ENCODE results near the gene KDR. TPM values are rescaled to one million over a fixed set of nuclear protein-coding genes. Genes with fewer than 3 reads are reported as not detected.

The KDR gene
- total RNA-seq, 4 donors from 2014 or later: 24.7 to 66.9 (median 33.4) TPM

DNA sequence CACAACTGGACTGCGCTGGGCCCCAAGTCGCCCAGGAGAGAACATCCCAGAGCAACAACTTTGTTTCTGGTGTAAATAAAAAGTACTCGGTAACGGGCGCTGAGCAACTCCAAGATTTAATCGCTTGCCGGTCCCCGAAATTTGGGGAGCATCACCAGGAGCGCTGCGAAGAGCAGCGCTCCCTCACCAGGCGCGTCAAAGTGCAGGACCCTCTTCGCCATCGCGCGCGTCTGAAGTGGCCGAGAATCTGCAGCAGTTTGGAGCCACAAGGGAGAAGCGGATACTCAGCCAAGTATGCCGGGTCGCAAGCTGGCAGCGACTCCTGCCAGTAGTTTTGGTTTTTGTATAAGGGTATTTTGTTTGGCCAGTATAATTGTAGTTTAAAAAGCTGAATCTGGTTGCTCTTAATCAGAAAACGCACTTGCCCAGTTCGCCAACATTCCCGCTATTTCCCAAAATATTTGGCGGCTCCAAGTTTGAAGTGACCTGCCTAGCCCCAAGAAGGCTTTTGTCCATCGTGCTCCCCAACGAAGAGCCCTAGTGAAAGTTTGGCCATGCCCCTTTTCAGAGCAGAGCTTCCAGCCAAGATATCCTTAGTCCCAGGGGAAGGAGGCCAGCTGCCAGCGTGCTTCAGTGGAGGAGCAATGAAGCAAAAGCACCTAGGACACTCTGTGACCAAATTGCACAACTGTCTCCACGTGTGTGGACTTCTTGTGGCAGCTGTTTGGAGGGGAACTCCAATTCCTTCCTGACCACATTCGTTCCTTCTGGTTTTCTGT lies 557 bp upstream of the KDR start:
- TF ChIP-seq POLR2AphosphoS5 (IDR thresholded peaks at IDR 0.05) (no peak), CTCF (IDR thresholded peaks at IDR 0.05) (no peak), POLR2A (IDR thresholded peaks at IDR 0.05) (no peak), EP300 (IDR thresholded peaks at IDR 0.05) (no peak)
- Histone ChIP-seq H3K27me3 (peaks cover 13% of the 10 kb centered on the region), H3K9me3 (no peaks in the 10 kb centered on the region), H3K36me3 (no peaks in the 10 kb centered on the region), H3K4me1 (peaks cover 0 to 29% (median 0%) of the 10 kb centered on the region in 3 donors), H3K4me3 (peak overlapping the region; percentile 54 to 74), H3K27ac (peak overlapping the region in 3 of 4 donors; percentile 33 to 73 (median 56))
- 6% methylated on average over 9 of the region's 32 CpGs; no CpG with 5 or more reads in 1 of the 2 donors for WGBS, 2 donors (ENCODE audit: low coverage in 1 of 2)
- ATAC-seq: peak; percentile 55

GRCh38 chr4:55124322-55125076 lies 896 bp downstream of the KDR start:
- ATAC-seq: peak; percentile 17
- 19 to 52% methylated on average over 6 to 14 of the region's 34 CpGs for WGBS, 2 donors (ENCODE audit: low coverage in 1 of 2)
- peak overlapping the region; percentile 54 to 74 for H3K4me3 ChIP-seq
- H3K9me3 ChIP-seq: no peaks in the 10 kb centered on the region
- H3K27me3 ChIP-seq: peaks cover 13% of the 10 kb centered on the region
- H3K27ac ChIP-seq: peak overlapping the region in 3 of 4 donors; percentile 33 to 73 (median 56)
- TF ChIP-seq CTCF (IDR thresholded peaks at IDR 0.05): no peak
- TF ChIP-seq POLR2AphosphoS5 (IDR thresholded peaks at IDR 0.05): no peak
- TF ChIP-seq EP300 (IDR thresholded peaks at IDR 0.05): no peak
- TF ChIP-seq POLR2A (IDR thresholded peaks at IDR 0.05): no peak
- H3K36me3 ChIP-seq: peaks cover 0 to 10% of the 10 kb centered on the region in 2 donors
- H3K4me1 ChIP-seq: peaks cover 0 to 29% (median 0%) of the 10 kb centered on the region in 3 donors

DNA sequence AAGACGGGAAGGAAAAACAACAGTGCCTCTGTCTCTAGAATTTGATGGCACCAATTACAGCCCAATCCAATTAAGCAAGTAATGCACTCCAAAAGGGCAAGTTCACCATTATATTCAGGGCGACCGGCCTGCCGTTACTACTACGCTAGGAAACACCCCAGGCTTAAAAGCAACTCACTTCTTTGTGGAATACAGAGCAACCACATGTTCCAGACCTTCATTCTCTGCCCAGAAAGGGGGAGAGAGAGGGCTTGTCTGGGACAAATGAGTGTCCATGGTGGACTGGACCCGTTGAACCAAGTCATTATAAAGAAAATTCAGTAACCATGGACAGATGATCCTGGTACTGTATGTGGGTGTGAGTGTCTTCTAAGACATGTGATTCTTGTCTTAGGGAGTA lies 1.6 kb downstream of the KDR start:
- Histone ChIP-seq H3K4me1 (peaks cover 0 to 29% (median 0%) of the 10 kb centered on the region in 3 donors), H3K27ac (peak overlapping the region in 1 of 4 donors; percentile 56), H3K9me3 (no peaks in the 10 kb centered on the region), H3K36me3 (peaks cover 0 to 13% of the 10 kb centered on the region in 2 donors), H3K27me3 (peaks cover 13% of the 10 kb centered on the region), H3K4me3 (peak overlapping the region; percentile 54 to 74)
- WGBS, 2 donors (ENCODE audit: low coverage in 1 of 2): 54 to 90% methylated on average over 6 of the region's 6 CpGs
- TF ChIP-seq EP300 (IDR thresholded peaks at IDR 0.05) (no peak), POLR2A (IDR thresholded peaks at IDR 0.05) (no peak), POLR2AphosphoS5 (IDR thresholded peaks at IDR 0.05) (no peak), CTCF (IDR thresholded peaks at IDR 0.05) (no peak)
- no peak for ATAC-seq

GRCh38 chr4:55122235-55122634 lies 3.2 kb downstream of the KDR start:
- ATAC-seq: no peak
- TF ChIP-seq POLR2A (IDR thresholded peaks at IDR 0.05): no peak
- TF ChIP-seq EP300 (IDR thresholded peaks at IDR 0.05): no peak
- TF ChIP-seq CTCF (IDR thresholded peaks at IDR 0.05): no peak
- no peak for TF ChIP-seq POLR2AphosphoS5 (IDR thresholded peaks at IDR 0.05)
- Histone ChIP-seq H3K36me3 (peaks cover 0 to 23% of the 10 kb centered on the region in 2 donors), H3K4me1 (peaks cover 0 to 29% (median 0%) of the 10 kb centered on the region in 3 donors), H3K27me3 (peaks cover 13% of the 10 kb centered on the region), H3K4me3 (peak overlapping the region in 1 of 2 donors; percentile 74), H3K9me3 (no peaks in the 10 kb centered on the region), H3K27ac (no peak overlapping the region)
- 64% methylated on average over 2 of the region's 2 CpGs; no CpG with 5 or more reads in 1 of the 2 donors for WGBS, 2 donors (ENCODE audit: low coverage in 1 of 2)

Measured in gastroesophageal sphincter (tissue), 4 donors.